Lower leg skin (tissue), 4 donors: ENCODE measurements around the gene ARHGEF19. TPM values are rescaled to one million over a fixed set of nuclear protein-coding genes. Genes with fewer than 3 reads are reported as not detected.
A peak's percentile ranks its signal among the peaks of the same experiment; 100 is the strongest.
"Not testable (repeated sequence)": the region's sequence is repeated elsewhere in the genome, so short reads cannot be mapped to it uniquely, and the experiment has no call there.

Experiments
- DNase-seq, 2 donors: peaks; one replicate each; pipeline ENCODE4 v3.0.0-alpha.2; 2019; ENCODE audit warnings: low spot score in 2 of 2
- H3K4me3 ChIP-seq: fragments of 200-600 bp; sonication (generic); 2 replicates; pipeline ENCODE4 v1.5.1; 2017; ENCODE audit warnings: mild to moderate bottlenecking, low read depth; ENCODE audit not compliant: poor library complexity, severe bottlenecking
- POLR2A ChIP-seq, 2 donors: fragments of 450-650 bp; IDR thresholded peaks; one replicate each; pipeline ENCODE4 v1.6.1; 2016 to 2017; ENCODE audit warnings: antibody characterized with exemption in 2 of 2, mild to moderate bottlenecking in 1 of 2, moderate library complexity in 1 of 2
- WGBS, 2 donors: methylation state at CpG; one replicate each; pipeline ENCODE4 v1.1.5; 2018; 5-methylcytosine and 5-hydroxymethylcytosine counted together
- intact Hi-C: fragments of 100-400 bp; cut with DNase I; formaldehyde crosslinking; loops from one replicate; pipeline ENCODE4 v1.15.0; 2023; ENCODE audit warnings: low total_unique reads
- total RNA-seq, 4 donors: library from RNA; depleted of rRNA; stranded (reverse); fragments of >200 nt; gene quantifications; one replicate each; pipeline ENCODE4 v1.1.0, GENCODE V29; 2016
- TF ChIP-seq, protein P1 (sequence below), 3 donors: fragments of 450-650 bp; IDR thresholded peaks; one replicate each; pipeline ENCODE4 v1.5.1; 2016; ENCODE audit warnings: antibody characterized with exemption in 3 of 3, mild to moderate bottlenecking in 3 of 3, moderate library complexity in 2 of 3

Gene ARHGEF19
- 10 to 100 TPM; 45.7 to 63.1 (median 48.5) TPM for total RNA-seq

DNA sequence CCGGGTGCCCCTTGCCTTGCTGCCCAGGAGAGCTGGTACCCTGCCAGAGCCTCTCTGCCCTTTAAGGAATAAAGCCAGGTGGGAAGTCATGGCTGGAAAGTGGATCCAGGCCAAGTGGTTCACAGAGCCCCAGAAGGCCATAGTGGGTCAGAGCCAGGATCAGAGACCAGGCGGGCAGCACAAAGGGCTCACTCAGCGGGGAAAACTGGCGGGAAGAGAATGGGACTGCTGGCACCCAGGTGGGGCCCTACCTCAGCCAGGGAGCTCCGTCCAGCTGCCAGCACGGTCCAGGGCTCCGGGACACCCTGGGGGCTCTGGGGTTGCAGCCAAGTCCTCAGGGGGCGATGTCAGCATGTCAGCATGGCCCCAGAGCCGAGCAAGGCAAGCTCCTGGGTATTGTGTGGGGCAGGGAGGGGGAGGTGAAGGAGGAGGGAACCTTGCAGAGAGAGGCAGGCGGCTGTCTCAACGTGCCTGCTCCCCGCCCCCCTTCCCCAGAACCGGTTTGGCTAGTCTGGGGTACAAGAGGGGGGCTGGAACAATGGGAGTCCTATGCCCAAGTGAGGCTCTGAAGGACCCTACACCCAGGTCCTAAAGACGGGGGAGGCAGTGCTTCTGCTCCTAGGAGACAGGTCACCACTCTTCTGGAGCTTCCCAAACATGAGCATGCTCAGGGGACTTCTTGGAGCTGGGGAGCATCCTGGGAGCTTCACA is at the start of gene ARHGEF19:
ARHGEF19 (minus strand) TSS at position 402 of the 711 bp plus-strand sequence. CDS start 3,598 bp downstream, outside the sequence.
- 28 to 36% methylated on average over 12 of the region's 14 CpGs for WGBS, 2 donors
- TF ChIP-seq, protein P1, sequence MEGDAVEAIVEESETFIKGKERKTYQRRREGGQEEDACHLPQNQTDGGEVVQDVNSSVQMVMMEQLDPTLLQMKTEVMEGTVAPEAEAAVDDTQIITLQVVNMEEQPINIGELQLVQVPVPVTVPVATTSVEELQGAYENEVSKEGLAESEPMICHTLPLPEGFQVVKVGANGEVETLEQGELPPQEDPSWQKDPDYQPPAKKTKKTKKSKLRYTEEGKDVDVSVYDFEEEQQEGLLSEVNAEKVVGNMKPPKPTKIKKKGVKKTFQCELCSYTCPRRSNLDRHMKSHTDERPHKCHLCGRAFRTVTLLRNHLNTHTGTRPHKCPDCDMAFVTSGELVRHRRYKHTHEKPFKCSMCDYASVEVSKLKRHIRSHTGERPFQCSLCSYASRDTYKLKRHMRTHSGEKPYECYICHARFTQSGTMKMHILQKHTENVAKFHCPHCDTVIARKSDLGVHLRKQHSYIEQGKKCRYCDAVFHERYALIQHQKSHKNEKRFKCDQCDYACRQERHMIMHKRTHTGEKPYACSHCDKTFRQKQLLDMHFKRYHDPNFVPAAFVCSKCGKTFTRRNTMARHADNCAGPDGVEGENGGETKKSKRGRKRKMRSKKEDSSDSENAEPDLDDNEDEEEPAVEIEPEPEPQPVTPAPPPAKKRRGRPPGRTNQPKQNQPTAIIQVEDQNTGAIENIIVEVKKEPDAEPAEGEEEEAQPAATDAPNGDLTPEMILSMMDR (IDR thresholded peaks at IDR 0.05): no peak
- no peak for TF ChIP-seq POLR2A (IDR thresholded peaks at IDR 0.05)
- no peak for DNase-seq
- intact Hi-C loops: no loop called here
- no peak within 1 kb of the TSS for H3K4me3 ChIP-seq

- no peak for TF ChIP-seq POLR2A (IDR thresholded peaks at IDR 0.05)
- TF ChIP-seq, protein P1 (IDR thresholded peaks at IDR 0.05): no peak
- no peak overlapping the region for H3K4me3 ChIP-seq
- DNase-seq: no peak
- intact Hi-C loops: no loop called here
- WGBS, 2 donors: 85 to 88% methylated on average over 1 of the region's 1 CpG
Observed at GRCh38 chr1:16262067-16262466, 49.6 kb upstream of the ARHGEF19 start.

- WGBS, 2 donors: 94% methylated on average over 1 of the region's 1 CpG
- intact Hi-C loops: no loop called here
- no peak for DNase-seq
- TF ChIP-seq, protein P1 (IDR thresholded peaks at IDR 0.05): no peak
- no peak for TF ChIP-seq POLR2A (IDR thresholded peaks at IDR 0.05)
- H3K4me3 ChIP-seq: no peak overlapping the region
Observed at GRCh38 chr1:16260814-16261213, 48.4 kb upstream of the ARHGEF19 start.

DNA sequence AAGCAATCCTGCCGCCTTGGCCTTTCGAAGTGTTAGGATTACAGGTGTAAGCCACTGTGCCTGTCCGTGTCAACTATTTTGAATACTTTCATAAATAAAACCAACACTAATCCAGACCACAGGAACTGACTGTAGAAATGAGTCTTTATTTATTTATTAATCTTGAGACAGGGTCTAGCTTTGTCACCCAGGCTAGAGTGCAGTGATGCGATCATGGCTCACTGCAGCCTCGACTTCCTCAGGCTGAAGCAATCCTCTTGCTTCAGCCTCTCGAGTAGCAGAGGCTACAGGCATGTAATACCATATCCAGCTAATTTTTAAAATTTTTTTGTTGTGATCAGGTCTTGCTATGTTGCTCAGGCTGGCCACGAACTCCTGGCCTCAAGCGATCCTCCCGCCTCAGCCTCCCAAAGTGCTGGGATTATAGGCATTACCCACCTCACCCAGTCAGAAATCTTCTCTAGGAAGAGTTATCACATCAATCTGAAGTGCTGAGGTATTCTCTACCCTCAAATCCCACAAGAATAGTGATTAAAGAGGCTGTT is 46.2 kb upstream of the ARHGEF19 start:
- peak in 1 of 2 donors; percentile 25 for DNase-seq
- WGBS, 2 donors: 96% methylated on average over 9 of the region's 9 CpGs
- TF ChIP-seq, protein P1 (IDR thresholded peaks at IDR 0.05): no peak
- TF ChIP-seq POLR2A (IDR thresholded peaks at IDR 0.05): no peak
- intact Hi-C loops: no loop called here
- no peak overlapping the region for H3K4me3 ChIP-seq

DNA sequence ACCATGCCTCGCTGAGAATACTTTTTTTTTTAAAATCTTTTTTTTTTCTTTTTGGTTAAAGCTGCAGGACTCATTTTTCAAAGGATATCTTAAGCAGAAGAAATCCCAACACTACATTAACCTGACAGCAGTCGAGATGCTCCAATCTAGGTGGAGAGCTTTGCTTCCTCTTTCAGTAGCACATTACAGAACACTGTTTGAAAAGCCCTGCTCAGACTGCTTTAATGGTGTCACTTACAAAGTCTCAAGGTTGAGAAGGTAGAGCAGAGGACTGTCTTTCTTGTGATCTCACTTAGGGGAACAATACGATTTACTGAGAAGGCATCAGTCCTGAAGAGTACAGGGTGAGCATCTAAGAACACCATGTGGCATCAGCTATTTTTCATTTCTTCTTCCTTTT is 45.5 kb upstream of the ARHGEF19 start:
- intact Hi-C loops: no loop called here
- no peak for TF ChIP-seq POLR2A (IDR thresholded peaks at IDR 0.05)
- TF ChIP-seq, protein P1 (IDR thresholded peaks at IDR 0.05): no peak
- DNase-seq: no peak
- H3K4me3 ChIP-seq: no peak overlapping the region
- 88 to 92% methylated on average over 3 of the region's 3 CpGs for WGBS, 2 donors

- WGBS, 2 donors: 96 to 98% methylated on average over 3 of the region's 3 CpGs
- DNase-seq, intact Hi-C loops: not testable (repeated sequence)
Observed at GRCh38 chr1:16257556-16257955, 45.1 kb upstream of the ARHGEF19 start.

More at GRCh38 chr1:16257556-16257955, 45.1 kb upstream of the ARHGEF19 start:
- H3K4me3 ChIP-seq: not testable (repeated sequence)
